A549 (cell line): ENCODE data around the gene ACBD5. TPM values are rescaled to one million over a fixed set of nuclear protein-coding genes. Genes with fewer than 3 reads are reported as not detected.
"Not testable (repeated sequence)": the region's sequence is repeated elsewhere in the genome, so short reads cannot be mapped to it uniquely, and the experiment has no call there.

Experiments used
- ATAC-seq, 2 experiments: fragments of 200-7000 bp in 1 of 2; fragments of >200 bp in 1 of 2; cut with Nextera tagmentation in 1 of 2; cut with Tn5 transposase in 1 of 2; 3 replicates each; pipeline versions ENCODE4 v1.8.0 to v1.9.1; 2018 to 2020; ENCODE audit warnings: mild to moderate bottlenecking in 1 of 2, moderate library complexity in 1 of 2
- CTCF ChIA-PET: fragments of 300-600 bp; sonication (Branson Sonifier 250); formaldehyde crosslinking; extraction: SDS; loops from one replicate; lab custom pipeline; 2021; ENCODE audit warnings: antibody characterized with exemption, inconsistent platforms; lab: Yijun Ruan, JAX
- POLR2A ChIA-PET: fragments of 350-600 bp; formaldehyde crosslinking; extraction: SDS; loops from one replicate; lab custom pipeline; 2021; ENCODE audit warnings: antibody characterized with exemption, inconsistent platforms; lab: Yijun Ruan, JAX
- DNase-seq, 2 experiments: peaks; one replicate each; pipeline versions ENCODE4 v3.0.0 to v3.0.0-alpha.2; 2011 to 2016; ENCODE audit warnings: low read depth in 1 of 2, low spot score in 1 of 2
- FAIRE-seq: peaks from 2 replicates; lab custom pipeline; 2011; peaks lifted over from hg19 to GRCh38; lab: Jason Lieb, UNC
- H3K27ac ChIP-seq, 2 experiments: fragments of >200 bp; sonication (Bioruptor Twin); formaldehyde crosslinking; 3 replicates each; pipeline ENCODE4 v1.5.1; 2016 to 2017
- H3K4me1 ChIP-seq: fragments of >200 bp; sonication (Bioruptor Twin); formaldehyde crosslinking; 3 replicates; pipeline ENCODE4 v1.6.1; 2016
- H3K4me2 ChIP-seq: fragments of >200 bp; sonication (Bioruptor Twin); formaldehyde crosslinking; 3 replicates; pipeline ENCODE4 v1.6.1; 2016
- H3K4me3 ChIP-seq: fragments of >200 bp; sonication (Bioruptor Twin); formaldehyde crosslinking; 3 replicates; pipeline ENCODE4 v1.5.1; 2016
- H3K9me3 ChIP-seq: fragments of >200 bp; sonication (Bioruptor Twin); formaldehyde crosslinking; 3 replicates; pipeline ENCODE4 v1.6.1; 2016
- BCL3 ChIP-seq: fragments of >200 bp; sonication (Bioruptor Twin); formaldehyde crosslinking; IDR thresholded peaks from 3 replicates; pipeline ENCODE4 v1.6.1; 2016
- BHLHE40 ChIP-seq: IDR thresholded peaks from 2 replicates; pipeline ENCODE4 v1.6.1; 2012; ENCODE audit warnings: low read depth, low read length, inconsistent platforms
- CBX8 ChIP-seq: fragments of 200-600 bp; sonication (generic); IDR thresholded peaks from 2 replicates; pipeline ENCODE4 v1.6.1; 2016
- EP300 ChIP-seq, 2 experiments: fragments of >200 bp; sonication (Bioruptor Twin); formaldehyde crosslinking; IDR thresholded peaks; 2 replicates in 1 of 2; 3 replicates in 1 of 2; pipeline ENCODE4 v1.6.1; 2016 to 2017
- ESRRA ChIP-seq: fragments of 150-350 bp; IDR thresholded peaks from 2 replicates; pipeline ENCODE4 v1.6.1; 2014; ENCODE audit warnings: mild to moderate bottlenecking, low read length, borderline replicate concordance
- FOSB ChIP-seq: fragments of 250-450 bp; sonication (Bioruptor Pico); IDR thresholded peaks from 2 replicates; pipeline ENCODE4 v1.5.0; 2020; ENCODE audit warnings: mild to moderate bottlenecking, moderate library complexity
- FOSL2 ChIP-seq, 2 experiments: fragments of 450-650 bp in 1 of 2; fragments of >200 bp in 1 of 2; sonication (Bioruptor Twin) in 1 of 2; formaldehyde crosslinking; IDR thresholded peaks; 2 replicates each; pipeline versions ENCODE4 v1.5.0 to v1.6.1; 2016 to 2020; ENCODE audit warnings: mild to moderate bottlenecking in 1 of 2, moderate library complexity in 1 of 2
- HOXA7 ChIP-seq: fragments of 250-450 bp; sonication (Bioruptor Pico); IDR thresholded peaks from 2 replicates; pipeline ENCODE4 v1.5.0; 2020; ENCODE audit warnings: mild to moderate bottlenecking, moderate library complexity
- HOXB13 ChIP-seq: fragments of 250-450 bp; sonication (Bioruptor Pico); IDR thresholded peaks from 2 replicates; pipeline ENCODE4 v1.5.0; 2020; ENCODE audit warnings: low read depth, mild to moderate bottlenecking, moderate library complexity
- JUNB ChIP-seq: fragments of >200 bp; sonication (Bioruptor Twin); formaldehyde crosslinking; IDR thresholded peaks from 2 replicates; pipeline ENCODE4 v1.6.1; 2016
- KDM1A ChIP-seq: fragments of 200-600 bp; sonication (generic); IDR thresholded peaks from 2 replicates; pipeline ENCODE4 v1.6.1; 2016; ENCODE audit warnings: low read depth, mild to moderate bottlenecking
- KDM5A ChIP-seq: fragments of 200-600 bp; sonication (generic); IDR thresholded peaks from 2 replicates; pipeline ENCODE4 v1.6.1; 2016; ENCODE audit warnings: antibody characterized with exemption, mild to moderate bottlenecking
- MAX ChIP-seq: IDR thresholded peaks from 2 replicates; pipeline ENCODE4 v1.6.1; 2012
- MAZ ChIP-seq: fragments of 150-350 bp; IDR thresholded peaks from 2 replicates; pipeline ENCODE4 v1.6.1; 2014; ENCODE audit warnings: antibody characterized with exemption, low read depth, low read length, borderline replicate concordance
- NR3C1 ChIP-seq: fragments of >200 bp; sonication (Bioruptor Twin); formaldehyde crosslinking; IDR thresholded peaks from 3 replicates; pipeline ENCODE4 v1.6.1; 2017
- PBX3 ChIP-seq: IDR thresholded peaks from 2 replicates; pipeline ENCODE4 v1.6.1; 2012
- RCOR1 ChIP-seq: fragments of 150-350 bp; IDR thresholded peaks from 2 replicates; pipeline ENCODE4 v1.6.1; 2014; ENCODE audit warnings: antibody characterized with exemption, low read length, low read depth
- RNF2 ChIP-seq: fragments of 200-600 bp; sonication (generic); IDR thresholded peaks from 2 replicates; pipeline ENCODE4 v1.6.1; 2016; ENCODE audit warnings: low read depth, mild to moderate bottlenecking, antibody characterized with exemption, moderate library complexity, borderline replicate concordance
- SREBF2 ChIP-seq: fragments of 450-650 bp; IDR thresholded peaks from 2 replicates; pipeline ENCODE4 v1.6.1; 2014; ENCODE audit warnings: mild to moderate bottlenecking, moderate library complexity
- TFCP2L1 ChIP-seq: fragments of 250-450 bp; sonication (Bioruptor Pico); IDR thresholded peaks from 2 replicates; pipeline ENCODE4 v1.5.0; 2021; ENCODE audit warnings: mild to moderate bottlenecking
- ZC3H11A ChIP-seq: fragments of 450-650 bp; IDR thresholded peaks from 2 replicates; pipeline ENCODE4 v1.6.1; 2014; ENCODE audit warnings: antibody characterized with exemption, mild to moderate bottlenecking
- ZNF302 ChIP-seq: fragments of 250-450 bp; sonication (Bioruptor Pico); IDR thresholded peaks from 2 replicates; pipeline ENCODE4 v1.9.0; 2021; ENCODE audit warnings: inconsistent platforms, mild to moderate bottlenecking, moderate library complexity
- WGBS: methylation state at CpG from one replicate; pipeline ENCODE4 v1.1.6; 2017; ENCODE audit errors: missing lambda C conversion rate; 5-methylcytosine and 5-hydroxymethylcytosine counted together
- polyA plus RNA-seq, 4 experiments: library from polyadenylated mRNA; depleted of rRNA in 3 of 4; stranded (reverse); fragments of >200 nt; fragmentation: RNase III in 1 of 4; extraction: RNeasy Plus Mini Kit Qiagen cat#74134 plus additional on column Dnase treatment in 1 of 4; gene quantifications; 2 replicates in 3 of 4; 3 replicates in 1 of 4; pipeline ENCODE4 v1.2.3, GENCODE V29; 2011 to 2017

ACBD5 gene
- polyA plus RNA-seq, 2 of the 4 experiments (the other 2 are of a cell fraction): 35.9 to 55.8 TPM

GRCh38 chr10:27266025-27266424, 25.4 kb upstream of the ACBD5 start:
- FAIRE-seq, H3K4me2 ChIP-seq, H3K4me1 ChIP-seq, H3K4me3 ChIP-seq, ATAC-seq, DNase-seq, POLR2A ChIA-PET, H3K27ac ChIP-seq, CTCF ChIA-PET: not testable (repeated sequence)
- H3K9me3 ChIP-seq: peaks cover 11% of the 10 kb centered on the region; the same call in 1 of the 3 replicates
- 29% methylated on average over 3 of the region's 3 CpGs for WGBS

- 78% methylated on average over 7 of the region's 7 CpGs for WGBS
- POLR2A ChIA-PET, H3K27ac ChIP-seq, CTCF ChIA-PET, H3K4me2 ChIP-seq, FAIRE-seq, ATAC-seq, H3K9me3 ChIP-seq, DNase-seq, H3K4me1 ChIP-seq, H3K4me3 ChIP-seq: not testable (repeated sequence)
These were observed 22.2 kb upstream of the ACBD5 start for GRCh38 chr10:27262788-27263187.

GRCh38 chr10:27258838-27259812, 18.5 kb upstream of the ACBD5 start:
- Histone ChIP-seq H3K4me2 (peak overlapping the region; percentile 81), H3K9me3 (no peaks in the 10 kb centered on the region), H3K27ac (peak overlapping the region in 1 of 2 experiments; percentile 63; a peak in 3 of 6 replicates), H3K4me3 (peak overlapping the region; percentile 40), H3K4me1 (no peaks in the 10 kb centered on the region)
- no peak for TF ChIP-seq MAX
- no peak for TF ChIP-seq RNF2
- WGBS: 58% methylated on average over 52 of the region's 75 CpGs
- ATAC-seq (peak; percentile 72 to 88), FAIRE-seq (no peak), DNase-seq (no peak)
- CTCF ChIA-PET: interaction anchor here (0.6 kb wide), 1 partner anchor 110 kb away, joined by 3 read pairs; no protein-coding TSS in a partner anchor
- POLR2A ChIA-PET: no interaction called here

GRCh38 chr10:27258492-27258837, 17.9 kb upstream of the ACBD5 start:
- H3K4me2 ChIP-seq: peak overlapping the region; percentile 81
- H3K4me1 ChIP-seq: no peaks in the 10 kb centered on the region
- peak overlapping the region in 1 of 2 experiments; percentile 63; a peak in 3 of 6 replicates for H3K27ac ChIP-seq
- ChIA-PET CTCF (no interaction called here), POLR2A (no interaction called here)
- ATAC-seq: no peak
- DNase-seq: no peak
- no peak for FAIRE-seq
- 28% methylated on average over 18 of the region's 18 CpGs for WGBS
- peak overlapping the region; percentile 40 for H3K4me3 ChIP-seq
- TF ChIP-seq FOSL2 (IDR thresholded peaks at IDR 0.05) (no peak), FOSL2 (CRISPR knock-in tag; IDR thresholded peaks at IDR 0.05) (no peak), KDM1A (no peak), RCOR1 (no peak), CBX8 (no peak), BCL3 (no peak), JUNB (no peak), KDM5A (no peak), TFCP2L1 (no peak)
- TF ChIP-seq, all 56 proteins: peak for 0
- no peaks in the 10 kb centered on the region for H3K9me3 ChIP-seq

- H3K27ac ChIP-seq: no peak overlapping the region
- 92% methylated on average over 30 of the region's 58 CpGs for WGBS
- H3K4me1 ChIP-seq: no peaks in the 10 kb centered on the region
- H3K4me2 ChIP-seq: no peak overlapping the region
- no peaks in the 10 kb centered on the region for H3K9me3 ChIP-seq
- H3K4me3 ChIP-seq: no peak overlapping the region
- CTCF ChIA-PET: interaction anchor here (2.0 kb wide), 1 partner anchor 103 kb away, joined by 4 read pairs; no protein-coding TSS in a partner anchor
- POLR2A ChIA-PET: interaction anchor here (1.3 kb wide), 1 partner anchor 14 kb away, joined by 4 read pairs; no protein-coding TSS in a partner anchor
- ATAC-seq: no peak
- no peak for DNase-seq
- FAIRE-seq: no peak
- TF ChIP-seq FOSB (CRISPR knock-in tag): no peak
- no peak for TF ChIP-seq SREBF2
- no peak for TF ChIP-seq BHLHE40
- TF ChIP-seq ZC3H11A: no peak
- no peak for TF ChIP-seq ESRRA
- TF ChIP-seq ZNF302: no peak
- TF ChIP-seq RNF2: no peak
- no peak for TF ChIP-seq TFCP2L1
- TF ChIP-seq PBX3: no peak
- no peak for TF ChIP-seq NR3C1
- TF ChIP-seq HOXA7 (CRISPR knock-in tag): no peak
- no peak for TF ChIP-seq MAZ
- TF ChIP-seq HOXB13 (CRISPR knock-in tag): no peak
- TF ChIP-seq EP300 (IDR thresholded peaks at IDR 0.05): no peak
These were observed 15.9 kb upstream of the ACBD5 start for GRCh38 chr10:27256299-27257189.
